ENCODE data around the gene DCX.

DNA sequence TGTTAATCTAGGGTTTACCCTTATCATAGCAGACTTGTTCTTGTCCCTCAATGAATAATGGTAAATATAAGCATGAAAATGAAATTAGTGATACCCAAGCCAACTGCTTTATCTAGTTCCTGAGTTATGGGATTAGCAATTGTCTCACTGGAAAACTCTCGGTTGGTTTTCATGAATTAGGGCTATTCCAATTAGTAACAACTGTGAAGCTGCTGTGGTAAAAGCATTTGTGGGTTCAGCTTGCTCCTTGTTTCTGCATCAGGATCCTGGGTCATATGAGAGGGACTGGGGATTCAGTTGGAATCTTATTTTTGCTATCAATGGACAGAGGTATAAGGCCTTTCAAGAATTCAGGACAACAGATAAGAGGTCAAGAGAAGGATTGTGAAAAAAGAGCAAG lies 50.2 kb downstream of the DCX start:
- TF ChIP-seq, protein P1, sequence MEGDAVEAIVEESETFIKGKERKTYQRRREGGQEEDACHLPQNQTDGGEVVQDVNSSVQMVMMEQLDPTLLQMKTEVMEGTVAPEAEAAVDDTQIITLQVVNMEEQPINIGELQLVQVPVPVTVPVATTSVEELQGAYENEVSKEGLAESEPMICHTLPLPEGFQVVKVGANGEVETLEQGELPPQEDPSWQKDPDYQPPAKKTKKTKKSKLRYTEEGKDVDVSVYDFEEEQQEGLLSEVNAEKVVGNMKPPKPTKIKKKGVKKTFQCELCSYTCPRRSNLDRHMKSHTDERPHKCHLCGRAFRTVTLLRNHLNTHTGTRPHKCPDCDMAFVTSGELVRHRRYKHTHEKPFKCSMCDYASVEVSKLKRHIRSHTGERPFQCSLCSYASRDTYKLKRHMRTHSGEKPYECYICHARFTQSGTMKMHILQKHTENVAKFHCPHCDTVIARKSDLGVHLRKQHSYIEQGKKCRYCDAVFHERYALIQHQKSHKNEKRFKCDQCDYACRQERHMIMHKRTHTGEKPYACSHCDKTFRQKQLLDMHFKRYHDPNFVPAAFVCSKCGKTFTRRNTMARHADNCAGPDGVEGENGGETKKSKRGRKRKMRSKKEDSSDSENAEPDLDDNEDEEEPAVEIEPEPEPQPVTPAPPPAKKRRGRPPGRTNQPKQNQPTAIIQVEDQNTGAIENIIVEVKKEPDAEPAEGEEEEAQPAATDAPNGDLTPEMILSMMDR (conservative IDR thresholded peaks at IDR 0.05 in 1 of 2, IDR thresholded peaks at IDR 0.05 in 1 of 2; ENCODE audit: low read depth in 1 of 2, low read length in 2 of 2), result no peak
- TF ChIP-seq EZH2 (IDR thresholded peaks at IDR 0.05; ENCODE audit: low read length, missing control alignments), result no peak
